Measurements from ENCODE around the gene PHLDA2.
"Not testable (repeated sequence)": the region's sequence is repeated elsewhere in the genome, so short reads cannot be mapped to it uniquely, and the experiment has no call there.

The PHLDA2 gene

DNA sequence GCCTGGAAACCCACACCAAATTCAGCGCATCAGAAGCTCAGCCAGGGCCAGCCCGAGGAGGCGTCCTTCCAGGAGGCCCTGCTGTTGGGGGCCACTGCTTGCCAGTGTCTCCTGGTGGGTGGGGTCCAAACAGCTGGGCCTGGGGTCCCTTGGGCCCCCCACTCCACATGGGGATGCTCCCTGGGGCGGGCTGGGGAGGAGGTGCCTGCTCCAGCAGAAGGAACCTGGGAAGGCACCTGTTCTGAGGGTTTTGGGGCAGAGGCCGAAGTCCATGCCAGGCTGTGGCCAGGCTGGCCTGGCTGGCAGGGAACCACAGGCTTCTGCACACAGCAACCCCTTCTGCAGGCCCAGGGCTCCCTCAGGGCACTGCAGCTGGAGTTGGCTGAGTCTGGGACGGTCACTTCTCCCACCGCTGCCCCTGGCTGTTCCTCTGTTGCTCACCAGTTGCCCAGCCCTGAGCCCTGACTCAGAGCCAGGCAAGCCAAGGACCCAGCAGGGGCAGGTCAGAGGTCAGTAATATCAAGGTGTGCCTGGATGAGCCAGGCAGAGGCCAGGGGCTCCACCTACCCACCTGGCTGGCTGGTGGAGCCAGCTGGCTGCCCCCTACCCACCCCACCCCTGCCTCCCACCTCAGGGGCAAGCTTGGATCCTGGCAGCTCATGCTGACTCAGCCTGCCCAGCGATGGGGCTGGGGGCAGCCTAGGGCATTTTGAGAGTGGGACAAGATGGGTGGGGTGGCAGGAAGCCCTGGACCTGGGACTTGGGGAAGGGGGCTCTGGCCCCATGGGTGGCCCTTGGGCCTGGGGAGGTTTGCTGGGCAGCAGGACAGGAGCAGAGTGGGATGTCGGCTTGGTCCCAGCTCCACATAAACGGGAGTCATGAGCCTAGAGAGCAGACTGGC lies 12.0 kb upstream of the PHLDA2 start:
- no peak for DNase-seq
- H3K36me3 ChIP-seq (replicated peaks; ENCODE audit: insufficient read depth, low read length) = 0 out of 2 replicates have a peak, but pooled peaks cover 9% of the 10 kb centered on the region
- H3K4me2 ChIP-seq (ENCODE audit: low read depth, low read length) = no peak overlapping the region
- no peaks in the 10 kb centered on the region for H3K9me3 ChIP-seq (replicated peaks; ENCODE audit: insufficient read depth, low read length)
- no peaks in the 10 kb centered on the region for H3K4me1 ChIP-seq (ENCODE audit: low read length)
- no peaks in the 10 kb centered on the region for H3F3A ChIP-seq (ENCODE audit: insufficient read depth, low read length)
- TF ChIP-seq EZH2phosphoT487 (IDR thresholded peaks at IDR 0.05; ENCODE audit: low read length) = no peak
- TF ChIP-seq EZH2 (optimal IDR thresholded peaks at IDR 0.05; ENCODE audit: low read depth, low read length) = no peak
- TF ChIP-seq CTCF (IDR thresholded peaks at IDR 0.05; ENCODE audit: low read length) = no peak
- no peak overlapping the region for H3K27ac ChIP-seq (ENCODE audit: low read length)
- no peak overlapping the region for H3K4me3 ChIP-seq (ENCODE audit: low read length)
- H3K79me2 ChIP-seq (ENCODE audit: low read length) = no peaks in the 10 kb centered on the region
- no peak overlapping the region for H3K9ac ChIP-seq (ENCODE audit: low read length)
- no peak overlapping the region for H2AFZ ChIP-seq (ENCODE audit: low read length)
- H3K27me3 ChIP-seq (replicated peaks; ENCODE audit: insufficient read depth, low read length) = no peaks in the 10 kb centered on the region
- H3K9me2 ChIP-seq (replicated peaks; ENCODE audit: insufficient read depth, low read length) = no peaks in the 10 kb centered on the region
- H4K20me1 ChIP-seq (ENCODE audit: insufficient read depth, low read length) = no peaks in the 10 kb centered on the region

GRCh38 chr11:2940147-2940920 lies 11.1 kb upstream of the PHLDA2 start:
- DNase-seq = no peak
- Histone ChIP-seq H3F3A (ENCODE audit: insufficient read depth, low read length) (no peaks in the 10 kb centered on the region), H3K27ac (ENCODE audit: low read length) (no peak overlapping the region), H3K79me2 (ENCODE audit: low read length) (no peaks in the 10 kb centered on the region), H3K4me3 (ENCODE audit: low read length) (no peak overlapping the region), H3K9me2 (replicated peaks; ENCODE audit: insufficient read depth, low read length) (no peaks in the 10 kb centered on the region), H3K27me3 (replicated peaks; ENCODE audit: insufficient read depth, low read length) (no peaks in the 10 kb centered on the region), H2AFZ (ENCODE audit: low read length) (no peak overlapping the region), H3K36me3 (replicated peaks; ENCODE audit: insufficient read depth, low read length) (0 out of 2 replicates have a peak, but pooled peaks cover 3% of the 10 kb centered on the region), H4K20me1 (ENCODE audit: insufficient read depth, low read length) (no peaks in the 10 kb centered on the region), H3K9ac (ENCODE audit: low read length) (no peak overlapping the region), H3K4me2 (ENCODE audit: low read depth, low read length) (no peak overlapping the region), H3K9me3 (replicated peaks; ENCODE audit: insufficient read depth, low read length) (no peaks in the 10 kb centered on the region), H3K4me1 (ENCODE audit: low read length) (no peaks in the 10 kb centered on the region)
- TF ChIP-seq EZH2phosphoT487 (IDR thresholded peaks at IDR 0.05; ENCODE audit: low read length) (no peak), EZH2 (optimal IDR thresholded peaks at IDR 0.05; ENCODE audit: low read depth, low read length) (no peak), CTCF (IDR thresholded peaks at IDR 0.05; ENCODE audit: low read length) (no peak)

DNA sequence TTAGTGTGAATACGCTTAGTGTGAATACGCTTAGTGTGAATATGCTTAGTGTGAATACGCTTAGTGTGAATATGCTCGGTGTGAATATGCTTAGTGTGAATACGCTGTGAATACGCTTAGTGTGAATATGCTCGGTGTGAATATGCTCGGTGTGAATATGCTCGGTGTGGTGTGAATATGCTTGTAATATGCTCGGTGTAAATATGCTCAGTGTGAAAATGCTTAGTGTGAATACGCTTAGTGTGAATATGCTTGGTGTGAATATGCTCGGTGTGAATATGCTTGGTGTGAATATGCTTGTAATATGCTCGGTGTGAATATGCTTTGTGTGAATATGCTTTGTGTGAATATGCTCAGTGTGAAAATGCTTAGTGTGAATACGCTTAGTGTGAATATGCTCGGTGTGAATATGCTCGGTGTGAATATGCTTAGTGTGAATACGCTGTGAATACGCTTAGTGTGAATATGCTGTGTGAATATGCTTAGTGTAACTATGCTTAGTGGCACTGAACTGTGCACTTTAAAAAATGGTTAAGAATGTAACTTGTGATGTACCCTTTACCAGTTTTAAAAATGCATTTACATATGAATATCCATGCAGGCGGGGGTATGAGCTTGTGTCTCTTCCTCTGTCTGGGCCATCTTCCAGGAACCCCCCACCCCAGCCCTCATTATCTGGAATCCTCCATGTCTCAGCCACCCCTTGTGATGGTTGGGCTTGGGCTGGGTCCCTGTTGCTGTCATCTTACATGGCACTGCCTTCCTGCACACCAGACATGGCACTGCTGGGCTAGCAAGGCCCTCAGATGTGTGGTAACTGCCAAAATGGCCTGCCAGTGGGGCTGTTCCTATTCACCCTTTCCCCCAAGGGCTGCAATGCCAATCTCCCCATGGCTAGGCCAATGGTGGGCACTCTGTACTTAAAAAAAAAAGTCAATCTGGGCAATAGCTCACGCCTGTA lies 9.5 kb upstream of the PHLDA2 start:
- H3K4me3 ChIP-seq (ENCODE audit: low read length); H4K20me1 ChIP-seq (ENCODE audit: insufficient read depth, low read length); H3K9me3 ChIP-seq (replicated peaks; ENCODE audit: insufficient read depth, low read length); H3K4me2 ChIP-seq (ENCODE audit: low read depth, low read length); H3K27me3 ChIP-seq (replicated peaks; ENCODE audit: insufficient read depth, low read length); H3K4me1 ChIP-seq (ENCODE audit: low read length); H3F3A ChIP-seq (ENCODE audit: insufficient read depth, low read length); H3K79me2 ChIP-seq (ENCODE audit: low read length); H2AFZ ChIP-seq (ENCODE audit: low read length); H3K36me3 ChIP-seq (replicated peaks; ENCODE audit: insufficient read depth, low read length); H3K9me2 ChIP-seq (replicated peaks; ENCODE audit: insufficient read depth, low read length); H3K27ac ChIP-seq (ENCODE audit: low read length); H3K9ac ChIP-seq (ENCODE audit: low read length); DNase-seq: not testable (repeated sequence)

GRCh38 chr11:2937641-2938457 lies 8.6 kb upstream of the PHLDA2 start:
- DNase-seq; H2AFZ ChIP-seq (ENCODE audit: low read length); H3K27ac ChIP-seq (ENCODE audit: low read length); H3K9me3 ChIP-seq (replicated peaks; ENCODE audit: insufficient read depth, low read length); H3K4me2 ChIP-seq (ENCODE audit: low read depth, low read length); H4K20me1 ChIP-seq (ENCODE audit: insufficient read depth, low read length); H3K36me3 ChIP-seq (replicated peaks; ENCODE audit: insufficient read depth, low read length); H3K9ac ChIP-seq (ENCODE audit: low read length); H3K4me3 ChIP-seq (ENCODE audit: low read length); H3K79me2 ChIP-seq (ENCODE audit: low read length); H3K27me3 ChIP-seq (replicated peaks; ENCODE audit: insufficient read depth, low read length); H3K9me2 ChIP-seq (replicated peaks; ENCODE audit: insufficient read depth, low read length): not testable (repeated sequence)
- Histone ChIP-seq H3K4me1 (ENCODE audit: low read length) (peaks cover 16% of the 10 kb centered on the region), H3F3A (ENCODE audit: insufficient read depth, low read length) (peaks cover 13% of the 10 kb centered on the region)

Measured in MM.1S (cell line).